Subcutaneous preadipocyte (primary cell): ENCODE data around the gene COX8A. TPM values are rescaled to one million over a fixed set of nuclear protein-coding genes. Genes with fewer than 3 reads are reported as not detected.

Source experiments
- small RNA-seq: library from RNA; depleted of rRNA; stranded (forward); fragments of <200 nt; gene quantifications from one replicate; pipeline ENCODE3, GENCODE V24; 2012
- total RNA-seq: library from RNA; depleted of rRNA; stranded (reverse); fragments of >200 nt; gene quantifications from 2 replicates; pipeline ENCODE4 v1.2.3, GENCODE V29; 2012

COX8A gene, protein sequence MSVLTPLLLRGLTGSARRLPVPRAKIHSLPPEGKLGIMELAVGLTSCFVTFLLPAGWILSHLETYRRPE
- total RNA-seq: 264 and 429 TPM in 2 replicates

GRCh38 chr11:63974259-63975143 lies at the start of gene COX8A:
Gene COX8A (plus strand): TSS chr11:63974620. CDS start chr11:63974681, 61 bp downstream.

GRCh38 chr11:63938479-63939396 lies 35.7 kb upstream of the COX8A start, which contains the start of gene NAA40:
Gene NAA40 (plus strand): TSS chr11:63939002. CDS start chr11:63939097, 95 bp downstream.

DNA sequence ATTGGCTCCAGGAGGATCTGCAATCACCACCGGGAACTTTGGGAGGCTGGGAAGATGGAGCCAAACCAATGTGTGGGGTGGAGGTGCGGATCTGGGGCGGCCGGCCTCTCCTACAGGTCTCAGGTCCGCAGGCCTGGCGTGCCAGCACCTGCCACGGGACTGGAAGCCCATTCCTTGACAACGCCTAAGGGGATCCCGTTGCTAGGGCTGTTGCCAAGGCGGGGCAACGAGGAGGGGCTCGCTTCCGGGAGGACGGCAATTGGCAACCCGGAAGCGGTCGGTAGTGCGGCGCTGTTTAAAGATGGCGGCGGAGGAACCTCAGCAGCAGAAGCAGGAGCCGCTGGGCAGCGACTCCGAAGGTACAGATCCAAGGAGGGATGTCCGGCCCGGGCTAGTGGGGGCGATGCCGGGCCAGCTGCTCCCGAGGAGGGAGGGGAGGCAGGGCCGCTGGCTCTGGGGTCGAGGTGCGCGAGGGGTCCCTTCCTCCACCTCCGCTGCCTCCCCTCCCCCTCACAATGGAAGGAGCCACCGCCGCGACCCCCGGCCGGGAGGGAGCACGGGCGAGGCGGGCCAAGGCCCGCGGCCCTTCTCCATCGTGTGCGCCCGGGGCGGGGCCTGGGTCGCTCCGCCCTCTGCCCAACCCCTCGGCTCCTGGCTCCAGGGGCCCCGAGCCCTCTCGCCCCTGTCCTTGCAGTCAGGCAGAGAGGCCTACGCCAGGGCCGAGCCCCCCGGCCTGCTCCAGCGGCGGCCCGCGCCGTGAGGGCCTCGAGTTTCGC lies 11.9 kb downstream of the COX8A start, which contains the start of gene OTUB1:
Gene OTUB1, plus strand, starts transcription at position 283 of the 776 bp plus-strand sequence. Its CDS starts 19 bp downstream, at position 302.

Small RNA genes within 50 kb of the gene (small RNA-seq; reads per million reads assigned to genes)
- 0.22 reads per million for gene RNU6-45P

Other genes with a start within 250 kb of the COX8A start
- 9.6 and 22.5 TPM in 2 replicates for gene ZFTA, start 205.8 kb upstream of the COX8A start, total RNA-seq
- gene SPINDOC, start 161.2 kb upstream of the COX8A start, total RNA-seq: 14.0 and 16.4 TPM in 2 replicates
- 11.0 and 15.2 TPM in 2 replicates for gene MARK2, start 135.5 kb upstream of the COX8A start, total RNA-seq
- 1.8 and 2.7 TPM in 2 replicates for gene RCOR2, start 57.5 kb upstream of the COX8A start, total RNA-seq
- 6.2 and 12.1 TPM in 2 replicates for gene NAA40, start 35.6 kb upstream of the COX8A start, total RNA-seq
- 44.4 and 46.3 TPM in 2 replicates for gene OTUB1, start 11.8 kb downstream of the COX8A start, total RNA-seq
- under 0.01 TPM in 1 of 2 replicates, not detected in the other for gene FLRT1, start 61.3 kb downstream of the COX8A start, total RNA-seq
- gene MACROD1, start 191.5 kb downstream of the COX8A start, total RNA-seq: 20.9 and 23.1 TPM in 2 replicates
- gene STIP1, start 211.6 kb downstream of the COX8A start, total RNA-seq: 159 and 235 TPM in 2 replicates
- 2.2 and 7.8 TPM in 2 replicates for gene FERMT3, start 232.1 kb downstream of the COX8A start, total RNA-seq